Uterus (tissue), 4 donors: ENCODE data around the gene MGRN1. TPM values are rescaled to one million over a fixed set of nuclear protein-coding genes. Genes with fewer than 3 reads are reported as not detected.

ENCODE experiments used
- DNase-seq, 2 donors: peaks; one replicate each; pipeline ENCODE4 v3.0.0-alpha.2; 2019 to 2020
- H3K27ac ChIP-seq, 2 donors: fragments of 200-600 bp; sonication (generic); 1 replicate in 1 of 2; 2 replicates in 1 of 2; pipeline ENCODE4 v1.5.1; 2016 to 2018
- H3K27me3 ChIP-seq, 2 donors: fragments of 200-600 bp; sonication (generic); one replicate each; pipeline ENCODE4 v1.5.1; 2018 to 2019; ENCODE audit warnings: control low read depth in 1 of 2
- H3K36me3 ChIP-seq, 2 donors: fragments of 200-600 bp; sonication (generic); one replicate each; pipeline ENCODE4 v1.5.1; 2019; ENCODE audit warnings: control low read depth in 1 of 2
- H3K4me1 ChIP-seq, 2 donors: fragments of 200-600 bp; sonication (generic); one replicate each; pipeline ENCODE4 v1.5.1; 2018 to 2019; ENCODE audit warnings: control low read depth in 1 of 2
- H3K4me3 ChIP-seq, 2 donors: fragments of 200-600 bp; sonication (generic); 1 replicate in 1 of 2; 2 replicates in 1 of 2; pipeline ENCODE4 v1.5.1; 2018 to 2019; ENCODE audit warnings: mild to moderate bottlenecking in 1 of 2
- H3K9me3 ChIP-seq, 2 donors: fragments of 200-600 bp; sonication (generic); one replicate each; pipeline ENCODE4 v1.5.1; 2019; ENCODE audit warnings: control low read depth in 1 of 2
- POLR2A ChIP-seq, 2 donors: fragments of 450-650 bp; IDR thresholded peaks; one replicate each; pipeline ENCODE4 v1.6.1; 2016; ENCODE audit warnings: antibody characterized with exemption in 2 of 2, mild to moderate bottlenecking in 1 of 2, moderate library complexity in 1 of 2
- intact Hi-C: fragments of 100-400 bp; cut with DNase I; formaldehyde crosslinking; loops from one replicate; pipeline ENCODE4 v1.15.1; 2023; ENCODE audit warnings: low total_unique reads
- total RNA-seq, 4 donors: library from RNA; depleted of rRNA in 3 of 4; stranded (reverse); fragments of >200 nt in 3 of 4; gene quantifications; one replicate each; pipeline versions ENCODE4 v1.1.0 to v1.2.4, GENCODE V29; 2014 to 2023
- TF ChIP-seq, protein P1 (sequence below), 4 experiments: fragments of 200-600 bp in 2 of 4; fragments of 450-650 bp in 2 of 4; sonication (generic) in 2 of 4; IDR thresholded peaks; one replicate each; pipeline ENCODE4 v1.5.1; 2016 to 2019; ENCODE audit warnings: antibody characterized with exemption in 4 of 4, mild to moderate bottlenecking in 2 of 4, moderate library complexity in 1 of 4
- donor health status: DM: yes; HTN: yes; CAD: no.

MGRN1 gene
- total RNA-seq, 4 donors from 2014 or later: 19.0 to 107 (median 68.6) TPM

DNA sequence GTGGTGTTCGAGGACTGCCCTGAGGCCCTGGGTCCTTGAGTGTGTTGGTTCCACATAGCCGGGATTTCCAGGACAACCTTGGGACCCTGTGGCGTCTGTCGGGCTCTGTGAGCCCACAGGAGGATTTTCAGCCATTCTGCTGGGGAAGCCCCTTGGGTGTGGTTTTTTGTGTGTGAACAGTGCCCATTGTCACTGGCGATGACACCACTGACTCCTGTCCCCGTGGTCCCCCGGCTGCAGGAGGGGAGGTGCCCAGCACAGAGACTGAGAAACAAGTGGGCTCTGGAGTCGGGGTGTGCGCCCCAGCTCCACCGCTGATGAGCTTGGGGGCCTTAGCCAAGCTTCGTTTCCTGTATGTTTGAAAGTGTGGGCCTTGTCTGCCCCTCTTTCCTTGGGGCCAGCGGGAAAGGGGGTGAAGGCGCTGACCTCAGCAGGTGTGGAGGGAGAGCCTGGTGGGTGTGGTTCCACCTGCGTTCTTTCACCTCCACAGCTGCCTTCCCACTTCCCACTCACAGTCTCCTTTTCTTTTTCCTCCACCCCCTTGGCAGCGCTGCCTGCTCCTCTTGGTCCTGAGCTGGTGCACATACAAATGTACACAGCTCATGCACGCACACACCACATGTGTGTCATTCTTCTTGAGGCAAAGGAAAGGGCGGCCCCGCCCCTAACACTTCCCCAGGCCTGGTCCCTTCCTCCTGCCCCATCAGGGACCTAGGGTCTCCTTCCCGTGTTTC is 16.1 kb downstream of the MGRN1 start:
- H3K4me1 ChIP-seq: no peaks in the 10 kb centered on the region
- no peaks in the 10 kb centered on the region for H3K27me3 ChIP-seq
- intact Hi-C loops: no loop called here
- no peak for TF ChIP-seq POLR2A (IDR thresholded peaks at IDR 0.05)
- TF ChIP-seq, protein P1, sequence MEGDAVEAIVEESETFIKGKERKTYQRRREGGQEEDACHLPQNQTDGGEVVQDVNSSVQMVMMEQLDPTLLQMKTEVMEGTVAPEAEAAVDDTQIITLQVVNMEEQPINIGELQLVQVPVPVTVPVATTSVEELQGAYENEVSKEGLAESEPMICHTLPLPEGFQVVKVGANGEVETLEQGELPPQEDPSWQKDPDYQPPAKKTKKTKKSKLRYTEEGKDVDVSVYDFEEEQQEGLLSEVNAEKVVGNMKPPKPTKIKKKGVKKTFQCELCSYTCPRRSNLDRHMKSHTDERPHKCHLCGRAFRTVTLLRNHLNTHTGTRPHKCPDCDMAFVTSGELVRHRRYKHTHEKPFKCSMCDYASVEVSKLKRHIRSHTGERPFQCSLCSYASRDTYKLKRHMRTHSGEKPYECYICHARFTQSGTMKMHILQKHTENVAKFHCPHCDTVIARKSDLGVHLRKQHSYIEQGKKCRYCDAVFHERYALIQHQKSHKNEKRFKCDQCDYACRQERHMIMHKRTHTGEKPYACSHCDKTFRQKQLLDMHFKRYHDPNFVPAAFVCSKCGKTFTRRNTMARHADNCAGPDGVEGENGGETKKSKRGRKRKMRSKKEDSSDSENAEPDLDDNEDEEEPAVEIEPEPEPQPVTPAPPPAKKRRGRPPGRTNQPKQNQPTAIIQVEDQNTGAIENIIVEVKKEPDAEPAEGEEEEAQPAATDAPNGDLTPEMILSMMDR (IDR thresholded peaks at IDR 0.05): no peak
- no peak for DNase-seq
- no peaks in the 10 kb centered on the region for H3K36me3 ChIP-seq
- H3K27ac ChIP-seq: no peak overlapping the region
- H3K4me3 ChIP-seq: no peak overlapping the region
- no peaks in the 10 kb centered on the region for H3K9me3 ChIP-seq

DNA sequence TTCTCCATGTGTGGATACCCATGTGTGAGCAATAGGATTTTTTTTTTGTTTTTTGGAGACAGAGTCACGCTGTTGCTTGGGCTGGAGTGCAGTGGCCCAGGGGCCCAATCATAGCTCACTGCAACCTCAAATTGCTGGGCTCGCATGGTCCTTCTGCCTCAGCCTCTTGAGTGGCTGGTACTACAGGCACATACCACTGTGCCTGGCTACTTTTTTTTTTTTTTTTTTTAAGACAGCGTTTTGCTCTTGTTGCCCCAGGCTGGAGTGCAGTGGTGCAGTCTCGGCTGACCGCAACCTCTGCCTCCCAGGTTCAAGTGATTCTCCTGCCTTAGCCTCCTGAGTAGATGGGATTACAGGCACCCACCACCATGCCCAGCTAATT is 16.7 kb downstream of the MGRN1 start:
- Histone ChIP-seq H3K27ac (no peak overlapping the region), H3K4me3 (no peak overlapping the region), H3K9me3 (no peaks in the 10 kb centered on the region), H3K36me3 (no peaks in the 10 kb centered on the region), H3K4me1 (no peaks in the 10 kb centered on the region), H3K27me3 (no peaks in the 10 kb centered on the region)
- TF ChIP-seq POLR2A (IDR thresholded peaks at IDR 0.05): no peak
- TF ChIP-seq, protein P1 (IDR thresholded peaks at IDR 0.05): no peak
- no peak for DNase-seq
- intact Hi-C loops: no loop called here

DNA sequence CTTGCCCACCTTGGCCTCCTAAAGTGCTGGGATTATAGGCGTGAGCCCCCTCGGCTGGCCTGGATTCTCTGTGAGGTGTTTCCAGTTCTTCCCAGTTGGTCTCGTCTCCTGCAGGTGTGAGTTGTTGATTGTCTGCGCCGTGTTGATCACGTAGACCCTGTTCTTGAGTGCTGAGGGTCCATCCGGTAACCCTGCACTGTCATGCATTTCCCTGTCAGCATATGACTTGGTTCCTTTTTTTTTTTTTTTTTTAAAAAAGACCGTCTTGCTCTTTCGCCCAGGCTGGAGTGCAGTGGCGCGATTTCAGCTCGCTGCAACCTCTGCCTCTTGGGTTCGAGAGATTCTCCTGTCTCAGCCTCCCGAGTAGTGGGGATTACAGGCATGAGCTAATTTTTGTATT is 17.3 kb downstream of the MGRN1 start:
- H3K36me3 ChIP-seq: no peaks in the 10 kb centered on the region
- no peak for DNase-seq
- no peak overlapping the region for H3K27ac ChIP-seq
- intact Hi-C loops: no loop called here
- no peaks in the 10 kb centered on the region for H3K4me1 ChIP-seq
- TF ChIP-seq, protein P1 (IDR thresholded peaks at IDR 0.05): no peak
- TF ChIP-seq POLR2A (IDR thresholded peaks at IDR 0.05): no peak
- no peaks in the 10 kb centered on the region for H3K9me3 ChIP-seq
- H3K27me3 ChIP-seq: no peaks in the 10 kb centered on the region
- H3K4me3 ChIP-seq: no peak overlapping the region

DNA sequence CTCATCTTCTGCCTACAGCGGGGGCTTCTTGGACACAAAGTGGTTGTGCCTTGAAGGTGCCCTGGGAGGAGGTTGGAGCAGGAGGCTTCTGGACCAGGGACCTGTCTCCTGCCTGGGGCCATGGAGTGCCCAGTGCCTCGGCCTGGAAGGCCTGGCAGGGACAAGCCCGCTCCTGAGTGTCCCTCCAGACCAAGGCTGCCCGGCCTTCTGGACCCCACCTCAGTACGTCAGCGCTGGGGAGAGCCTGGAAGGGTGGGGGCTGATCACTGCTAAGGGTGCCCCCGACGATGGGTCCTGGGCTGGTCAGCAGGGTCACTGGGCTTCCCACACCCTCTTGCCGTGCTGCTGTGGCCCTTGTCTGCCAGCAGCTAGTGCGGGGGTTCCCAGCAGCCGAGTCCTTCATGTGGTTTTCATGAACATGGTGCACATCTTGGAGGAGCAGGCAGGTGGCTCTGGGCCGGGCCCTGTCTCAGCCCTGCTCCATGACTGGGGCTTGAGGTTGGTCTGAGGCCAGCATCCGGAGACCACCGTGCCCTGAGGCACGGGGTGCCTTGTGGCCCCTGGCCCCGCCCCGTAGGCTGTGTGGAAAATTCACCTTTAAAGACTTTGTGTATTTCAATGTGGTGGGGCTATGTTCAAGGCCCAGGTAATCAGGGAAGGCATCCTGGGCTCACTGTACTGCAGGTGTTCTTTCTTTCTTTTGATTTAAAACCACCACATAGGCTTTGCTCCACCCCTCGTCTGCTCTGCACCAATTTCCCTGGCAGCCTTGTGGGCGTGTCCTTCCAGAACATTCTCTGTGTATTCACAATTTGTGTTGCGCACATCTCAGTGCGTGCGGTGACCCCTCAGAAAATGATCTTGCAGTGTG is 22.4 kb downstream of the MGRN1 start:
- H3K9me3 ChIP-seq: no peaks in the 10 kb centered on the region
- DNase-seq: no peak
- no peak overlapping the region for H3K4me3 ChIP-seq
- no peaks in the 10 kb centered on the region for H3K4me1 ChIP-seq
- no peak overlapping the region for H3K27ac ChIP-seq
- H3K27me3 ChIP-seq: no peaks in the 10 kb centered on the region
- TF ChIP-seq POLR2A (IDR thresholded peaks at IDR 0.05): no peak
- TF ChIP-seq, protein P1 (IDR thresholded peaks at IDR 0.05): no peak
- intact Hi-C loops: no loop called here
- H3K36me3 ChIP-seq: no peaks in the 10 kb centered on the region

DNA sequence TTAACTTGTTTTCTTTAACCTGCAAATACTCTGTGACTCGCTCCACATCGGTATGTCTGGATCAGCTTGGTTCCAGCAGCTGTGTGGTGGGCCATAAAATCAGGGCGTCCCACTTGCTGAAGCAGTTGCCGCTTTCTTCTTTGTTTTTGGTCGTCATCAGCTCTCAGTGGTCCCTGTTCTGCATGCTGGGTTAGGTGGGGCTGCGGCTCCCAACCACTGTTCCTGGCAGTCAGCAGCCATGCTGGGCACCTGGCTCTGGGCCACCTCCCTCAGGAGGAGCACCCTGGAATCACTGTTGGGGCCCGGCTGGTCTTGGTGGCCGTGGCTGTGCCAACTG is 23.0 kb downstream of the MGRN1 start:
- H3K4me1 ChIP-seq: no peaks in the 10 kb centered on the region
- TF ChIP-seq POLR2A (IDR thresholded peaks at IDR 0.05): no peak
- TF ChIP-seq, protein P1 (IDR thresholded peaks at IDR 0.05): no peak
- no peak for DNase-seq
- H3K4me3 ChIP-seq: no peak overlapping the region
- H3K9me3 ChIP-seq: no peaks in the 10 kb centered on the region
- H3K27me3 ChIP-seq: no peaks in the 10 kb centered on the region
- intact Hi-C loops: no loop called here
- H3K27ac ChIP-seq: no peak overlapping the region
- H3K36me3 ChIP-seq: no peaks in the 10 kb centered on the region
